Esophagus muscularis mucosa (tissue), 4 donors: Measurements from ENCODE around the gene CATSPERD. TPM values are rescaled to one million over a fixed set of nuclear protein-coding genes. Genes with fewer than 3 reads are reported as not detected.

Source experiments
- DNase-seq: peaks from one replicate; pipeline ENCODE4 v3.0.0-alpha.2; 2017; ENCODE audit errors: extremely low spot score
- H3K27ac ChIP-seq, 4 donors: fragments of 200-600 bp; sonication (generic); replicated peaks in 1 of 4; 1 replicate in 3 of 4; 2 replicates in 1 of 4; pipeline ENCODE4 v1.5.1; 2016 to 2019; ENCODE audit warnings: mild to moderate bottlenecking in 1 of 4
- H3K27me3 ChIP-seq, 4 donors: fragments of 200-600 bp; sonication (generic); one replicate each; pipeline versions ENCODE4 v1.5.1 to v1.6.0; 2016 to 2019
- H3K36me3 ChIP-seq, 4 donors: fragments of 200-600 bp; sonication (generic); one replicate each; pipeline ENCODE4 v1.5.1; 2016 to 2019
- H3K4me1 ChIP-seq, 4 donors: fragments of 200-600 bp; sonication (generic); one replicate each; pipeline ENCODE4 v1.5.1; 2016 to 2019
- H3K4me3 ChIP-seq, 4 donors: fragments of 200-600 bp; sonication (generic); 1 replicate in 2 of 4; 2 replicates in 2 of 4; pipeline ENCODE4 v1.5.1; 2016 to 2019; ENCODE audit warnings: mild to moderate bottlenecking in 4 of 4, moderate library complexity in 1 of 4
- H3K9me3 ChIP-seq, 4 donors: fragments of 200-600 bp; sonication (generic); 1 replicate in 3 of 4; 2 replicates in 1 of 4; pipeline ENCODE4 v1.5.1; 2016 to 2019
- EP300 ChIP-seq: sonication (generic); formaldehyde crosslinking; IDR thresholded peaks from one replicate; pipeline ENCODE4 v1.6.1; 2017; ENCODE audit warnings: antibody characterized with exemption
- POLR2A ChIP-seq: fragments of 450-650 bp; IDR thresholded peaks from one replicate; pipeline ENCODE4 v1.6.1; 2017; ENCODE audit warnings: antibody characterized with exemption, moderate library complexity, mild to moderate bottlenecking, low read depth
- POLR2AphosphoS5 ChIP-seq, 2 donors: sonication (generic); formaldehyde crosslinking; IDR thresholded peaks; one replicate each; pipeline ENCODE4 v1.6.1; 2017; ENCODE audit warnings: antibody characterized with exemption in 2 of 2
- WGBS: methylation state at CpG from one replicate; pipeline ENCODE4 v1.1.5; 2018; 5-methylcytosine and 5-hydroxymethylcytosine counted together
- intact Hi-C: fragments of 100-400 bp; cut with DNase I; formaldehyde crosslinking; loops from one replicate; pipeline ENCODE4 v1.15.1; 2023
- total RNA-seq, 4 donors: library from RNA; depleted of rRNA; stranded (reverse); fragments of >200 nt; gene quantifications; one replicate each; pipeline versions ENCODE4 v1.1.0 to v1.2.1, GENCODE V29; 2016
- TF ChIP-seq, protein P1 (sequence below), 3 experiments: fragments of 200-600 bp in 2 of 3; fragments of 450-650 bp in 1 of 3; sonication (generic) in 2 of 3; IDR thresholded peaks; one replicate each; pipeline ENCODE4 v1.5.1; 2017 to 2019; ENCODE audit warnings: antibody characterized with exemption in 3 of 3, mild to moderate bottlenecking in 2 of 3, moderate library complexity in 1 of 3

CATSPERD gene
- total RNA-seq, 4 donors from 2014 or later = 0.19 TPM; not detected in 3

DNA sequence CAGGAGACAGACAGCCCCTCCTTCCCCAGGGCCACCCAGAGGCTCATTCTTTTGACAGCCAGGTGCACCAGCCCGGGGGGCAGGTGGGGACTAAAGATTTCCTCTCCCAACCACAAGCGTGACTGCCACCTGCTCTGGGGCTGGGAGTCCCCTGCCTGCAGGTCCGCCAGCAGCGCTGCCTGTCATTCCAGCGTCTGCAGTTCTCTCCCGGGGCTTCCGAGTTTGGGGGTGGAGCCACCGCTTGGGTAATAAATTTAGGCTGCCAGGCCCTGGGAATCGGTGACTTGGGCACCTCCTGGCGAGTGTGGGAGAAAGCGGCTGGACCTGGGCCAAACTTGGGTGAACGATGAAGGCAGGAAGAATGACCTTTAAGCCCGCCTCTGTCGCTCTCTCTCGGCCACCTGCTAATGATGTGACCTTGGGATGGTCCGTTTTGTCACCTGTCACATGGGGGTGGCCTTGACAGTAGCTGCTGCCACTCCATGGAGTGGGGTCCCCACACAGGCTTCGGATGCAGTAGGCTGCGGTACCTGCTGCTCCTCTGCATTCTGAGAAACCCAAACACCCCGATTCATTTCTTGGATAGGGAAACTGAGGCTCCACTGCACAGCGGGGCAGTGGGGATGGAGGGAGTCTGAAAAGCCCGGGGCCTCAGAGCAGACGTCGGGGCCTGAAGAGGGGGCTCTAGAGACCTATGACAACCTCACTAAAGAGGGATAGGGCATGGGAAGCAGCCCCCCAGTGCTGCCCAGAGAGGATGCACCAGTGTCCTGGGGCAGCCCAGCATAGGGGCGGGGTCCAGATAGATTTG lies 106.3 kb downstream of the CATSPERD start:
- Histone ChIP-seq H3K9me3 (no peaks in the 10 kb centered on the region), H3K27me3 (peaks cover 0 to 39% (median 1%) of the 10 kb centered on the region in 4 donors), H3K27ac (peak overlapping the region; percentile 89 to 95 (median 91)), H3K4me3 (no peak overlapping the region), H3K36me3 (no peaks in the 10 kb centered on the region), H3K4me1 (peaks cover 27 to 58% (median 46%) of the 10 kb centered on the region in 4 donors)
- TF ChIP-seq, protein P1, sequence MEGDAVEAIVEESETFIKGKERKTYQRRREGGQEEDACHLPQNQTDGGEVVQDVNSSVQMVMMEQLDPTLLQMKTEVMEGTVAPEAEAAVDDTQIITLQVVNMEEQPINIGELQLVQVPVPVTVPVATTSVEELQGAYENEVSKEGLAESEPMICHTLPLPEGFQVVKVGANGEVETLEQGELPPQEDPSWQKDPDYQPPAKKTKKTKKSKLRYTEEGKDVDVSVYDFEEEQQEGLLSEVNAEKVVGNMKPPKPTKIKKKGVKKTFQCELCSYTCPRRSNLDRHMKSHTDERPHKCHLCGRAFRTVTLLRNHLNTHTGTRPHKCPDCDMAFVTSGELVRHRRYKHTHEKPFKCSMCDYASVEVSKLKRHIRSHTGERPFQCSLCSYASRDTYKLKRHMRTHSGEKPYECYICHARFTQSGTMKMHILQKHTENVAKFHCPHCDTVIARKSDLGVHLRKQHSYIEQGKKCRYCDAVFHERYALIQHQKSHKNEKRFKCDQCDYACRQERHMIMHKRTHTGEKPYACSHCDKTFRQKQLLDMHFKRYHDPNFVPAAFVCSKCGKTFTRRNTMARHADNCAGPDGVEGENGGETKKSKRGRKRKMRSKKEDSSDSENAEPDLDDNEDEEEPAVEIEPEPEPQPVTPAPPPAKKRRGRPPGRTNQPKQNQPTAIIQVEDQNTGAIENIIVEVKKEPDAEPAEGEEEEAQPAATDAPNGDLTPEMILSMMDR (IDR thresholded peaks at IDR 0.05) = peak; percentile 17 to 40 (median 38)
- TF ChIP-seq POLR2A (no peak), EP300 (no peak), POLR2AphosphoS5 (IDR thresholded peaks at IDR 0.05) (peak; percentile 25 to 44)
- intact Hi-C loops = loop anchor here (5.0 kb wide), 1 partner anchor 66 kb away; no protein-coding TSS in a partner anchor
- DNase-seq = no peak
- 19% methylated on average over 23 of the region's 24 CpGs for WGBS

DNA sequence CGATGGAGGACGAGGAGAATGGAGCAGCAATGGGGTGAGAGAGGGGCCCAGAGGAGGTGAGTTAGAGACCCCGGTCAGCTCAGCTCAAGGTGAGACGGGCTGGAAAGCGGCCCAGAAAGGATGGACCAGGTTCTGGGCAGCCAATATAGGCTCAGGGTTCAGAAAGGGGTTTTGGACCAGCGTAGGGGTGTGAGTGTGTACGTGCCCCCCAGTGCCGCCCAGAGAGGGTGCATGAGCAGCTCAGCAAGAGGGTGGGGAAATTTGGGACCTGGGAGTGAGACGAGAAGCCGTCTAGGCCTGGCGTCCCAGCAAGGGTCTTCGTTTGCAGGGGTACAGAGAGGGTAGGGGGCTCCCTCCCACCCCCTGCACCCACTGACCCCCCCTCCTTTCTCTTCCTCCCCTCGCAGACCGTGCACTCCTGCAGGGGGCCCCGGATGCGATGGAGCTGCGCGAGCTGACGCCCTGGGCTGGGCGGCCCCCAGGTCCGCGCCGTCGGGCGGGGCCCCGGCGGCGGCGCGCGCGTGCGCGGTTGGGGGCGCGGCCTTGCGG lies 107.0 kb downstream of the CATSPERD start:
- DNase-seq = no peak
- H3K36me3 ChIP-seq = no peaks in the 10 kb centered on the region
- peaks cover 0 to 39% (median 1%) of the 10 kb centered on the region in 4 donors for H3K27me3 ChIP-seq
- intact Hi-C loops = loop anchor here (5.0 kb wide), 1 partner anchor 65 kb away; no protein-coding TSS in a partner anchor
- no peak for TF ChIP-seq EP300
- no peak for TF ChIP-seq POLR2A
- TF ChIP-seq, protein P1 (IDR thresholded peaks at IDR 0.05) = no peak
- no peak for TF ChIP-seq POLR2AphosphoS5 (IDR thresholded peaks at IDR 0.05)
- 46% methylated on average over 13 of the region's 37 CpGs for WGBS
- no peaks in the 10 kb centered on the region for H3K9me3 ChIP-seq
- peak overlapping the region; percentile 89 to 95 (median 91) for H3K27ac ChIP-seq
- peaks cover 21 to 51% (median 39%) of the 10 kb centered on the region in 4 donors for H3K4me1 ChIP-seq
- H3K4me3 ChIP-seq = peak overlapping the region; percentile 52 to 68 (median 54)

DNA sequence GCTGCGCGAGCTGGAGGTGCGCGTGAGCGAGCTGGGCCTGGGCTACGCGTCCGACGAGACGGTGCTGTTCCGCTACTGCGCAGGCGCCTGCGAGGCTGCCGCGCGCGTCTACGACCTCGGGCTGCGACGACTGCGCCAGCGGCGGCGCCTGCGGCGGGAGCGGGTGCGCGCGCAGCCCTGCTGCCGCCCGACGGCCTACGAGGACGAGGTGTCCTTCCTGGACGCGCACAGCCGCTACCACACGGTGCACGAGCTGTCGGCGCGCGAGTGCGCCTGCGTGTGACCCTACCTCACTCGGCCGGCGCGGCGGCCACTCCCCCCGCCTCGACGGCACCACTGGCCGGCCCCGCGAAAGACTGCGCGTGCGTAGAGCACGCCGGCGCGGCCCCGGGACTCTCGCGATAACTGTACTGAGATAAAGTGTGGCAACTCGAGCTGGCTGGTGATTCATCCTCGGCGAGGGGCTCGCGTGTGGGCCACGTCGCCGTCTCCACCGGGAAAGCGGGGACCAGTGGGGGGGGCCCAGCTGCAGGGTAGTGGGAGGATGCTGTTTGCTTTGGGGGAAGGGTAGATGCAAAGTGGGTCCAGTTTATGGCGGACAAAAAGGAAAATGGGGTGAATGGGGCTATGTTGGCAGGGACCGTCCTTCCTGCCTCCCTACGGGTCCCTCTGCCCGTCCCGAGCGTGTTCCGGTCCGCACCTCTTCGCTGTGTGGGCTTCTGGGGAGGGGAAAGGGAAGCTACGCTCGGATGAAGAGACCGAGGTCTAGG lies 107.6 kb downstream of the CATSPERD start:
- DNase-seq = peak; percentile 98
- Histone ChIP-seq H3K27me3 (peaks cover 0 to 39% (median 1%) of the 10 kb centered on the region in 4 donors), H3K27ac (peak overlapping the region; percentile 89 to 95 (median 91)), H3K36me3 (no peaks in the 10 kb centered on the region), H3K4me3 (peak overlapping the region; percentile 52 to 68 (median 54)), H3K4me1 (peaks cover 21 to 45% (median 36%) of the 10 kb centered on the region in 4 donors), H3K9me3 (no peaks in the 10 kb centered on the region)
- TF ChIP-seq POLR2A (peak; percentile 69), POLR2AphosphoS5 (IDR thresholded peaks at IDR 0.05) (peak; percentile 92 to 99), EP300 (no peak)
- TF ChIP-seq, protein P1 (IDR thresholded peaks at IDR 0.05) = peak in 1 of 3 experiments; percentile 4
- intact Hi-C loops = loop anchor here (5.0 kb wide), 1 partner anchor 64 kb away; no protein-coding TSS in a partner anchor
- WGBS = 2% methylated on average over 16 of the region's 91 CpGs

Other genes starting within 250 kb of the CATSPERD start
- 1 to 10 TPM in 1 of 4 donors, under 1 TPM in 2, not detected in 1; 0.17 to 2.9 (median 0.33) TPM for gene TINCR, start 152.7 kb upstream of the CATSPERD start, total RNA-seq
- 10 to 100 TPM; 31.1 to 57.8 (median 42.7) TPM for gene SAFB2, start 97.9 kb upstream of the CATSPERD start, total RNA-seq
- gene SAFB, start 97.6 kb upstream of the CATSPERD start, total RNA-seq = 10 to 100 TPM; 48.4 to 96.2 (median 75.7) TPM
- 10 to 100 TPM; 46.4 to 70.0 (median 59.3) TPM for gene MICOS13, start 40.1 kb upstream of the CATSPERD start, total RNA-seq
- gene HSD11B1L, start 39.6 kb upstream of the CATSPERD start, total RNA-seq = 10 to 100 TPM; 15.0 to 21.8 (median 17.8) TPM
- 100 to 1,000 TPM; 461 to 719 (median 614) TPM for gene RPL36, start 30.3 kb upstream of the CATSPERD start, total RNA-seq
- 10 to 100 TPM; 49.0 to 70.4 (median 54.3) TPM for gene LONP1, start 491 bp upstream of the CATSPERD start, total RNA-seq
- gene PRR22, start 64.1 kb downstream of the CATSPERD start, total RNA-seq = 1 to 10 TPM in 2 of 4 donors, under 1 TPM in 2; 0.19 to 1.2 (median 1.0) TPM
- 10 to 100 TPM; 20.3 to 34.1 (median 27.3) TPM for gene DUS3L, start 70.5 kb downstream of the CATSPERD start, total RNA-seq
- 10 to 100 TPM; 12.9 to 53.0 (median 29.5) TPM for gene NRTN, start 84.4 kb downstream of the CATSPERD start, total RNA-seq
- under 1 TPM in 1 of 4 donors, not detected in 3; 0.17 TPM for gene FUT6, start 119.1 kb downstream of the CATSPERD start, total RNA-seq
- gene FUT3, start 130.8 kb downstream of the CATSPERD start, total RNA-seq = under 1 TPM in 1 of 4 donors, not detected in 3; 0.57 TPM
- gene FUT5, start 149.9 kb downstream of the CATSPERD start, total RNA-seq = not detected
- gene NDUFA11, start 183.2 kb downstream of the CATSPERD start, total RNA-seq = 100 to 1,000 TPM; 292 to 378 (median 314) TPM
- 10 to 100 TPM in 1 of 4 donors, 1 to 10 TPM in 3; 5.0 to 12.5 (median 7.6) TPM for gene VMAC, start 184.2 kb downstream of the CATSPERD start, total RNA-seq
- gene CAPS, start 193.6 kb downstream of the CATSPERD start, total RNA-seq = 10 to 100 TPM in 3 of 4 donors, 1 to 10 TPM in 1; 5.5 to 16.1 (median 15.2) TPM